GM10266 (cell line): Measurements from ENCODE around the gene RASL11B.

Experiments
- DNase-seq: peaks from one replicate; pipeline ENCODE4 v3.0.0; 2012; ENCODE audit errors: extremely low spot score
- TF ChIP-seq, protein P1 (sequence below): IDR thresholded peaks from 2 replicates; pipeline ENCODE4 v1.5.1; 2012; ENCODE audit warnings: mild to moderate bottlenecking, low read depth; ENCODE audit not compliant: control insufficient read depth, insufficient read depth; ENCODE audit errors: missing control alignments

RASL11B gene

GRCh38 chr4:52837716-52838558, 24.2 kb upstream of the RASL11B start:
- DNase-seq = no peak
- TF ChIP-seq, protein P1, sequence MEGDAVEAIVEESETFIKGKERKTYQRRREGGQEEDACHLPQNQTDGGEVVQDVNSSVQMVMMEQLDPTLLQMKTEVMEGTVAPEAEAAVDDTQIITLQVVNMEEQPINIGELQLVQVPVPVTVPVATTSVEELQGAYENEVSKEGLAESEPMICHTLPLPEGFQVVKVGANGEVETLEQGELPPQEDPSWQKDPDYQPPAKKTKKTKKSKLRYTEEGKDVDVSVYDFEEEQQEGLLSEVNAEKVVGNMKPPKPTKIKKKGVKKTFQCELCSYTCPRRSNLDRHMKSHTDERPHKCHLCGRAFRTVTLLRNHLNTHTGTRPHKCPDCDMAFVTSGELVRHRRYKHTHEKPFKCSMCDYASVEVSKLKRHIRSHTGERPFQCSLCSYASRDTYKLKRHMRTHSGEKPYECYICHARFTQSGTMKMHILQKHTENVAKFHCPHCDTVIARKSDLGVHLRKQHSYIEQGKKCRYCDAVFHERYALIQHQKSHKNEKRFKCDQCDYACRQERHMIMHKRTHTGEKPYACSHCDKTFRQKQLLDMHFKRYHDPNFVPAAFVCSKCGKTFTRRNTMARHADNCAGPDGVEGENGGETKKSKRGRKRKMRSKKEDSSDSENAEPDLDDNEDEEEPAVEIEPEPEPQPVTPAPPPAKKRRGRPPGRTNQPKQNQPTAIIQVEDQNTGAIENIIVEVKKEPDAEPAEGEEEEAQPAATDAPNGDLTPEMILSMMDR = no peak

DNA sequence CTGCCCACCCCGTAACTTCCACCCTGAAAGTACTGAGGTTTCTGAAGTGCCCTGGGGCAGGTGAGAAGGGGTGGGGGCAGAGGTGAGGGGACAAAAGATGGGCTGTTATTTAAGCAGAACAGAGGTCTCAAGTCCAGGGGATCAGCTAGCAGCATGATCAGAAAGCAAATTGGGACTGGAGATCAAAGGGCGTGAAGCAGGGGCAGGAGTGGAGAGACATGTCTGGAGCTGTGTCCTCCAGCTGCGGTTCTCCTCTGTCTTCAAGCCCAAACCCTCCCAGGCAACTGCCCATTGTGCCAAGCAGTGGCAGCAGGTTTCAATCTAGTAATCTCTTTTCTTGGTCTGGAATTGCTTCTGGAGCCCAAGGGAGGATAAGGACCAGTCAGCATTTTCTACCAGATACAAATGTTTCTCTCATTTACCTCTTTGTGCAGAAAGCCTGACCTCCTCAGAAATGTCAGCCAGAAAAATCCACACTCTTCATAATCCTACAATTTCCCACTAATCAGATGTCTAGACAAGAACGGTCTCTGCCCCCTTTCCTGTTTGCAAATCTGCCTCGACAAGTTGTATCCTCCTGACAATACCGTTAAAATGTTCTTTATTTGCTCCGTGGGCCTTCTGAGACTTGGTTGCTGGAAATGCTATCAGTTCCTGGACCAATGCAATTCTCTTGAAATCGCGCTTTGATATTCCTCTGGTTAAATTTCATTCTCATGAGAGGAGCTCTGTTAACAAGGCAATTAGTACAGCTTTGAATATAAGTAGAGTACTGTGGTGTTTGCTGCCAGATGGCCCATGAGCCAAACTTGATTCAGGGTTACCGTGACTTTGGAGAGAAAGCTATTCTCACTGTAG, 23.2 kb upstream of the RASL11B start:
- no peak for DNase-seq
- TF ChIP-seq, protein P1 = no peak

- TF ChIP-seq, protein P1 = no peak
- DNase-seq = no peak
Observed at GRCh38 chr4:52840531-52841370, 21.4 kb upstream of the RASL11B start.

GRCh38 chr4:52841682-52842456, 20.2 kb upstream of the RASL11B start:
- no peak for DNase-seq
- TF ChIP-seq, protein P1 = no peak

GRCh38 chr4:52842792-52843191, 19.3 kb upstream of the RASL11B start:
- DNase-seq = no peak
- TF ChIP-seq, protein P1 = no peak

- DNase-seq = no peak
- TF ChIP-seq, protein P1 = no peak
Observed at GRCh38 chr4:52843351-52843750, 18.8 kb upstream of the RASL11B start.
